HG02642 (cell line): ENCODE results near the gene BABAM2.
"Not testable (repeated sequence)": the region's sequence is repeated elsewhere in the genome, so short reads cannot be mapped to it uniquely, and the experiment has no call there.

Source experiments
- ATAC-seq: cut with Tn5 transposase; IDR thresholded peaks from one replicate; pipeline ENCODE4 v1.9.1; 2021; ENCODE audit warnings: mild to moderate bottlenecking; ENCODE audit not compliant: unreplicated experiment, poor library complexity

The BABAM2 gene

GRCh38 chr2:28360058-28360717 lies 469.7 kb downstream of the BABAM2 start:
- no peak for ATAC-seq

DNA sequence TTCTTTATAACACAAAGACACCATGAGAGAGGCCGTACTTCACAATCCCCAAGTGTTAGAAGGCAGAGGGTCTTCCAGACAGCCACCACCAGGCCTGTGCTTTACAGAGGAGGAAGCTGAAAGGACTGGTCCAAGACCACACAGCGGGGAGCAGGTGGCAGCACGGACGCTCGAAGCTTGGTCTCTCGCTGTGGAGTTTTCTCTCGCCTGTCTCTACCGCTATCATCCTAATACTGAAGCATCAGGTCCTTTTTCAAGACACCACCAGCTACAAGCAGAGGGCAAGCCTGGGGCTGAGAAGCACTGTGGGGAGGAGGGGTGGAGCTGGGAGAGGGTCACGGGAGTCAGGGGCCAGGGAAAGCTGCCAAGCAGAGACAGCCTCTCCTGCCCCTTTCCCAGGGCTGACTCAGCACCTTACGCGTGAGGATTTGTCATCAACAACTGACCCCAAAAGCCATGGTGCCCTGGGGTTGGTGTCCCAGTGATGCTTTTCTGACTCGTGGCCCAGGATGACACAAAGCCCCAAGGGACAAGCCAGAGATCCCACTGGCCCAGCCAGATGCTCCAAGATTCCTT lies 470.3 kb downstream of the BABAM2 start:
- no peak for ATAC-seq

- ATAC-seq = no peak
These were observed 471.6 kb downstream of the BABAM2 start for GRCh38 chr2:28361991-28362710.

DNA sequence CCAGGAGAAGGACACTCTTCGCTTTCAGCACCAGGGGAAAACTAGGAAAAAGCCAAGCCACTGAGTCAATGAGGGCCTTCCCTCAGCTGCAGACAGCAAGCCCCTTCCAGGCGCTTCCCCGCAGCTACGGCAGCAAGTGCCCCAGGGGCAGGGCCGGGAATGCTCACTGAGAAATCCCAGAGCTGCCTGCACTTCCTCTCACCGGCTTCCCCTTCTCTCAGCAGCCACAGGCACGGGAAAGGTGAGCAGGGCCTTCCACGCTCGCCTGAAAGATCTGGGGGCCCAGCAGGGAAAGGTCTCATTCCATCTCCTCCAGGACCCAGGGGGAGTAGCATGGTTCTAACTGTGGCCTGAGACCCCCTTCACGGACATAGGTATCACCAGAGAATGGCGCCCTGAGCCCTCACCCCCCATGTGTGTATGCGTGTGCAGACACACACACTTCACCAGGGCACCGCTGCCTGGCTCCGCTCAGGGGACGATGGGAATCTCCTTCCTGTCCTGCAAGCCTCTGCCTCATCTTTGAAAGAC lies 472.5 kb downstream of the BABAM2 start:
- ATAC-seq = no peak

DNA sequence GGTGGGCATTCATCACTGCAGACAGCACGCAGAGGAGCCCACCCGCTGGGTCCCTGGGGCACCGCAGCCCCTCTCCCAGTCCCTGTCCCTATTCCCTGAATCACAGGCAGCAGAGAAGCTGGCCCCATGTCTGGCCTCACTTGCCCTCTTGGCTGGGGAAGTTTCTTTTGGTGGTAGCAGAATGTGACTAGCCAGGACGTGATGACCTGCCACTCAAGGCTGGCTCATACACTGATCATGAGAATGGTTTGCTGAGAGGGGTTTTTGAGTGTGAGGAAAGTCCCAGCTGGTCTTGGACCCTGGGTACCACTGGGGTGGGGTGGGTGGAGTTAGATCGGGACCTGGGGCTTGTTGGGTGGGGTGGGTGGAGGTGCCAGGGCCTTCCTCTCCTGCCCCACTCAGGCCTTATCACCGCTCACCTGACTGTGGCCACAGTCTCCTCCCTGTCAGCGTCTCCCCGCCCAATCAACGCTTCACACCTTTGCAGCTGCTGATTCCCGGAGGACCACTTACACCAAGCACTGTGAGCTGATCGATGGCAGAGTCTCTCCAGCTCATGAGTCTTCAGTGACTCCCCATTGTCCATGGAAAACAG lies 473.3 kb downstream of the BABAM2 start:
- ATAC-seq = no peak

GRCh38 chr2:28364610-28365009 lies 474.1 kb downstream of the BABAM2 start:
- no peak for ATAC-seq

DNA sequence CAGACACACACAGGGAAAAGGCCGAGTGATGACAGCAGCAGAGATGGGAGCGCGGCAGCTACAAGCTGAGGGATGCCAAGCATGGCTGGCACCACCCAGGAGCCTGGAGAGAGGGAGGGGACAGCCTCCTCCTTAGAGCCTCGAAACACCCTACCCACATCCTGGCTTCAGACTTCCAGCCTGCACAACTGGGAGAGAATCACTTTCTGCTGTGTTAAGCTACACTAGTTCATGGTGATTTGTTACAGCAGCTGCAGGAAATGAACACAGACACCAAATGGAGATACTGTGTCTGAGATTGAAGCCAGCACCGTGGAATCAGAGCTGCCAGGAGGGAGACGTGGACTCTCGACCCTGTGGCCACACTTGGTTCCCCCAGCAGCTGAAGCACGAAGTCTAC lies 474.6 kb downstream of the BABAM2 start:
- ATAC-seq = no peak

DNA sequence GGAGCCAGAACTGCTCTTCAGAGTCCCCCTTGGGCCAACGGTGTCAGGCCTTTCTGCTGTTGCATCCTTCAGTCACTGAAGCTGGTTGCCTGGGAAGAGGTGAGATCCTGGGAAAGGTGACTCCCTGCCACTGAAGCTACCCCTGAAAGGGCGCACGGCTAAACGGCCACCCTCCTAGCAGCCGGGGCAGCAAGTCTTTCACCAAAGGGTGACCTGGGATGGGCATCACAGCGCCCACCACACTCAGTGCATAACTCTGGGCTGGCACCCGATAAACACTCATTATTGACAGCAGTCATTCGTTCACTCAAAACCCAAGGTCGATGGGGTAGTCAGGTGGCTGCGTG lies 475.6 kb downstream of the BABAM2 start:
- no peak for ATAC-seq

DNA sequence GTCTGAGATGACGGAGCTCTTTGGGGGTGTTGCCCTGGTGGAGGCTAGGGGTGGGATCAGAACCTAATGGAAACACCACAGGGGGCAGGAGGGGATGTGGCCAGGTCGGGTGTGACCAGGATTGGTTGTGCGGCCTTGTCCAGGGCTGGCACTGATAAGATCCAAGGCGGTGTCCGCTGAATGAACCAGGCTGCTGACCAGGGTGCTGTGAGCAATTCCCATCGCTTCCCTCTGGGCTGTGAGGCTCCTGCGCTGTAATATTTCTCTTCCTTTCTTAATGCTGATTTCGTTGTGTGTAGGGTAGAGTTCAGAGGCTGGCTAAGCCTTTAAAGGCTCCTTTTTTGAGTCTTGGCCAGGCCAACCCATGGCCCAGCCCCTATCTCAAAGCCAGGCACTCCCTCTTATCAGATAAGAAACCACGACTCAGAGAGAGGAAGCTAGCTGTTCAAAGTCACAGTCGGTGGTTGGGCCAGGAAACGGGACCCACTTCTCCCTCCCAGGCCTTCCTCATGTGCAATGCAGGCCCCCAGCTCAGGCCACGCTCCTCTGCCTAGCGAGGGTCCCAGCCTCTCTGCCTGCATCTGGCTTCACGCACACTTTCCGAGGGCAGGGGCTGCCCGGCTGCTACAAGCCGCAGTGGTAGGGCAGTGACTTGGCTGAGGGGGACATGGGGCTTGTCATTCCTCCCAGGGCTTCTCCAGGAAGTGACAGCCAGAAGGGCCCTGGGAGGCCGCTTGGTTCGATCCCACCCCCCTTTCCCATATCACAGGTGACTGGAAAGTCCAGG lies 476.2 kb downstream of the BABAM2 start:
- no peak for ATAC-seq

DNA sequence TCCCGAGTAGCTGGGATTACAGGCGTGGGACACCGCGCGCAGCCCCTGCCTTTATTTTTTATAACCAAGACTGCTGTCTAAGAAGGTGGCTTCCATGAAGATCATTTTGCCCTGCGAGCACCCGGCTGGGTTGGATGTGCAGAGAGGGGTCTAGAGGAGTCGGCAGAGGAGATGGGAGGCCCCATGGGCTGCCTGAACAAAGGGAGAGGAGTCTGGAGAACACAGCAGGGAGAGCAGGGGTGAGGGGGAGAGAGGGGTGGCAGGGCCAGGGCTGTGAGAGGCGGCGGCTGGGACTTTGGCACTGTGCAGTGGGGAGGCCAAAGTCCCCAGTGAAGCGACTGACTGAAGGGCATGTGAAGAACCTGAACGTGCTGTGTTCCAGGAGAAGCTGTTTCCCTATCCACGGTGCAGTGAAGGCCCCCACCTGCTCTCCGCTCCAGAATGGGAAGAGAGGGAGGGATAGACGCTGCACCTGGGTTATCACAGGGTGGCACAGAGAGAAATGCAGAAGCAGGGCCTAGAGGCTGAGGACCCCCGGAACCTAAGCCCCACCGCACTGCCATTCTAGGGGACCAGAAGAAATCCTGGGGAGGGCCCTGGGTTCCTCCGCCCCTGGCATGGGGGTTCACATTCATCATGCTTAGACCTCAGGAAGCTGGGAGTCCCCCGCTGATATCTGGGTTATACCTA lies 477.3 kb downstream of the BABAM2 start:
- no peak for ATAC-seq

DNA sequence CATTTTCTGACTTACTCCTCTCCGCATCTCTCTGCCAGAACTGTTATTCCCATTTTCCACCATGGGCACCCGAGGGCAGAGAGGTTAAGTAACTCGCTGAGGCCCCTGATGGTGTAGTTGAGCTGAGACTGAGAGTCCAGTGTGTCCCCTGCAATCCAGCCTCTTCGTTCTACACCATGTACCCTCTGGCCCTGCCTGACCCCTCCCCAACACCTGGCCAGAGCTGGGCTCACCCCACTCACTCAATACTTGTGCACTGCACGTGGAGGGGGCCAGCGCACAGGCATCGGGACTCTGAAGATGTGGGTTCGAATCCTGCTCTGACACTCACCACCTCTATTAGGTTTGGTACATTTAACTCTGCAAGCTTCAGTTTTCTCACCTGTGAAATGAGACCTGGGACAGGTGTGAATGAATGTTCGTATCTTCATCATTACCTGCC lies 477.8 kb downstream of the BABAM2 start:
- ATAC-seq = no peak

- ATAC-seq = no peak
These were observed 478.8 kb downstream of the BABAM2 start for GRCh38 chr2:28369358-28369757.

GRCh38 chr2:28370354-28370753 lies 479.8 kb downstream of the BABAM2 start:
- no peak for ATAC-seq

GRCh38 chr2:28371728-28372127 lies 481.2 kb downstream of the BABAM2 start:
- not testable (repeated sequence) for ATAC-seq

- no peak for ATAC-seq
These were observed 483.3 kb downstream of the BABAM2 start for GRCh38 chr2:28373854-28374253.

DNA sequence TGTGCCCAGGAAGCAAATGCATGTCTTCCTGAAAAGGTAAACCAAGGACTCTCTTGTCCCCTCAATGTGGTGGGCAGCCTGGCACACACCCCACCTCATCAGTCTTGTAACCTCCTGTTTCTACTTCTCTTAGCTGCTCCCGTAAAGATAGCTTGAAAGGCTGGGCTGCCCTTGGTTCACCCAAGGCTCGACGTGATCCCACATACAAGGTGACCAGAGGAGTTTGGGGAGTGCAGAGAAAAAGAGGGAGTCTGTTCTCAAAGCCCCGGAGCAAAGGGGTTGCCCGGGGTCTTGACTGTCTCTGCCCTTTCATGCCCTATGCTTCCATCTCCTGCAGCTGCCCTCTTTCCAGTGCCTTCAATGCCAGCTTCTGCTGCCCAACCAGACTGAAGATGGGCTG lies 483.8 kb downstream of the BABAM2 start:
- ATAC-seq = no peak

DNA sequence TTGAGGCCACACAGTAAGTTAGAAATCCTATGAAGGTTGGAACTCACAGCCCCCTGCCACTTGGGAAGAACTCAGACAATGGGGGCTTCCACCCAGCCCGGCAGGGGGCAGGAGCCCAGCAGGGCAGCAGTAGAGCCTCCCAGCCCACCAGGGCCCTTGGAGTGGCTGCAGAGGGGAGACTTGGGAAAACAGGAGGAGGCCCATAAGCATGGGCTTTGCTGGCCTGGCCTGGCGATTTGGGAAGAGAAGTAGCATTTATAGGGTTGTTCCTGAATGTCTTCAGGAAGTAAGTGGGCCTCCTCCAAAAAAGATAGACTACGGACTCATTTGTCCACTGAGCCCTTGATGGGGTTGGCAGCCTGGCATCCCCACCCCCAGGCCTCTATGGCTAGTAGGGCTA lies 484.7 kb downstream of the BABAM2 start:
- ATAC-seq = no peak

- no peak for ATAC-seq
These were observed 485.5 kb downstream of the BABAM2 start for GRCh38 chr2:28375742-28376631.
